Panc1 (cell line): Measurements from ENCODE around the gene NXPH1.

Experiments
- POLR2AphosphoS5 ChIP-seq: IDR thresholded peaks from 2 replicates; pipeline ENCODE4 v1.6.1; 2012; ENCODE audit warnings: mild to moderate bottlenecking, low read depth, low read length, moderate library complexity
- SIN3A ChIP-seq: IDR thresholded peaks from 2 replicates; pipeline ENCODE4 v1.6.1; 2012; ENCODE audit warnings: low read depth, mild to moderate bottlenecking, low read length, moderate library complexity, borderline replicate concordance; ENCODE audit not compliant: insufficient read depth
- TCF7L2 ChIP-seq: IDR thresholded peaks from 2 replicates; pipeline ENCODE4 v1.6.1; 2011; ENCODE audit warnings: mild to moderate bottlenecking, low read depth, low read length, inconsistent platforms
- TF ChIP-seq, protein P1 (sequence below): fragments of 450-650 bp; IDR thresholded peaks from 2 replicates; pipeline ENCODE4 v1.5.1; 2017; ENCODE audit warnings: mild to moderate bottlenecking

GRCh38 chr7:8781166-8781565, 347.8 kb downstream of the NXPH1 start:
- TF ChIP-seq, protein P1, sequence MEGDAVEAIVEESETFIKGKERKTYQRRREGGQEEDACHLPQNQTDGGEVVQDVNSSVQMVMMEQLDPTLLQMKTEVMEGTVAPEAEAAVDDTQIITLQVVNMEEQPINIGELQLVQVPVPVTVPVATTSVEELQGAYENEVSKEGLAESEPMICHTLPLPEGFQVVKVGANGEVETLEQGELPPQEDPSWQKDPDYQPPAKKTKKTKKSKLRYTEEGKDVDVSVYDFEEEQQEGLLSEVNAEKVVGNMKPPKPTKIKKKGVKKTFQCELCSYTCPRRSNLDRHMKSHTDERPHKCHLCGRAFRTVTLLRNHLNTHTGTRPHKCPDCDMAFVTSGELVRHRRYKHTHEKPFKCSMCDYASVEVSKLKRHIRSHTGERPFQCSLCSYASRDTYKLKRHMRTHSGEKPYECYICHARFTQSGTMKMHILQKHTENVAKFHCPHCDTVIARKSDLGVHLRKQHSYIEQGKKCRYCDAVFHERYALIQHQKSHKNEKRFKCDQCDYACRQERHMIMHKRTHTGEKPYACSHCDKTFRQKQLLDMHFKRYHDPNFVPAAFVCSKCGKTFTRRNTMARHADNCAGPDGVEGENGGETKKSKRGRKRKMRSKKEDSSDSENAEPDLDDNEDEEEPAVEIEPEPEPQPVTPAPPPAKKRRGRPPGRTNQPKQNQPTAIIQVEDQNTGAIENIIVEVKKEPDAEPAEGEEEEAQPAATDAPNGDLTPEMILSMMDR: no peak
- no peak for TF ChIP-seq POLR2AphosphoS5
- no peak for TF ChIP-seq SIN3A
- TF ChIP-seq TCF7L2: no peak
